HT1080 (cell line): ENCODE data around the gene UTP20. TPM values are rescaled to one million over a fixed set of nuclear protein-coding genes. Genes with fewer than 3 reads are reported as not detected.

Source experiments
- DNase-seq: peaks from one replicate; pipeline ENCODE4 v3.0.0-alpha.2; 2015; ENCODE audit warnings: low read depth
- small RNA-seq: library from RNA; depleted of rRNA; stranded (forward); fragments of <200 nt; gene quantifications from one replicate; pipeline ENCODE3, GENCODE V24; 2014
- total RNA-seq: library from RNA; depleted of rRNA; stranded (reverse); fragments of >200 nt; shearing (Covaris generic); gene quantifications from 2 replicates; pipeline ENCODE4 v1.2.3, GENCODE V29; 2014; rRNA removed

The UTP20 gene
- total RNA-seq, 1 experiment from 2014 or later = 24.3 TPM

DNA sequence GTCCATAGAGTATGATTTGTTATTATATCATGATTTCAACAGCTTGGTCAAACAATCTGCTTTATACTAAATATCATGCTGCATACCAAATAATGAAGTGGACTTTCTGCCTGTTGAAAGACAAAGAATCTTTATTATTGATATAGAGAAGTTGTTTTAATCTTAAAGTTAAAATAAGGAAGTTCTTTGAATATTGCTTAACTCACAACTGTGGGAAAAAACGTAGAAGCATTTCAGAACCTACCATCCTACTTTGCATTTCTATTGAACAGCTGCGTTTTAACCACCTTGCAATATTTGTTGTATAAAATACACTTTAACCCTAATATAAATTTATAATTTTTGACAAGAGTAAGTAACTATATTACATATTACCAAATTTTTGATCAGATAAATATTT lies 150.6 kb downstream of the UTP20 start:
- no peak for DNase-seq

DNA sequence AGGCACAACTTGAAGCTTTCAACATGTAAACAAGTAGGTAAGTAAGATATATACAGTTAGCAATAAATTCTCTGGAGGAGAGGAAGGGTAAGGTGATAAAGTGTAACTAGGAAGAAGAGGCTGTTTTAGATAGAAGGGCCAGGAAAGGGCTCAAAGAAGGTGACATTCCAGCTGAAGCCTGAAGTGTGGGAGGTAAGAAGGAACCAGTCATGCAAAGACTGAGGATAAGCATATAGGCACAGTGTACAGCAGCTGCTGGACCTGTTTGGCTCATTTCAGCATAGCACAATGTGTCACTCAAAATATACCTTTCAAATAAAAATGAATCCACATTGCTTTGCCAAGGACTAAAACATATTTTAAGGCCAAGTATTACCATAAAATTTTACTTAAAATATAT lies 156.2 kb downstream of the UTP20 start:
- no peak for DNase-seq

Small RNA genes lying within 50 kb of the gene (small RNA-seq; reads per million reads assigned to genes)
- not detected for gene RNU6-1068P
- not detected for gene RPS27P23

Other genes starting within 250 kb of the UTP20 start
- not detected in 2 replicates for gene SLC5A8, start 69.9 kb upstream of the UTP20 start, total RNA-seq
- 54.1 and 63.6 TPM in 2 replicates for gene ARL1, start 127.7 kb downstream of the UTP20 start, total RNA-seq
- not detected in 2 replicates for gene SPIC, start 195.2 kb downstream of the UTP20 start, total RNA-seq